Large intestine (tissue), 3 donors: ENCODE results near the gene RET. TPM values are rescaled to one million over a fixed set of nuclear protein-coding genes. Genes with fewer than 3 reads are reported as not detected.
A peak's percentile ranks its signal among the peaks of the same experiment; 100 is the strongest.

Experiments
- DNase-seq, 2 donors: peaks; one replicate each; pipeline versions ENCODE4 v3.0.0 to v3.0.0-alpha.2; 2013
- H3K27ac ChIP-seq: one replicate; pipeline ENCODE4 v1.5.1; 2013; ENCODE audit warnings: low read length
- H3K27me3 ChIP-seq: 2 replicates; pipeline ENCODE4 v1.6.1; 2013; ENCODE audit warnings: low read length; ENCODE audit not compliant: control insufficient read depth, insufficient read depth
- H3K36me3 ChIP-seq: 2 replicates; pipeline ENCODE4 v1.6.1; 2013; ENCODE audit warnings: low read length; ENCODE audit not compliant: control insufficient read depth, insufficient read depth
- H3K4me1 ChIP-seq: one replicate; pipeline ENCODE4 v1.6.1; 2013; ENCODE audit warnings: low read length; ENCODE audit not compliant: control insufficient read depth, insufficient read depth
- H3K4me3 ChIP-seq: one replicate; pipeline ENCODE4 v1.5.1; 2013; ENCODE audit warnings: low read length
- H3K9me3 ChIP-seq: one replicate; pipeline ENCODE4 v1.6.1; 2013; ENCODE audit warnings: mild to moderate bottlenecking, low read depth, low read length, moderate library complexity; ENCODE audit not compliant: control insufficient read depth
- WGBS: methylation state at CpG from one replicate; pipeline ENCODE4 v1.1.5; 2013; ENCODE audit warnings: low lambda C conversion rate; ENCODE audit not compliant: insufficient coverage; 5-methylcytosine and 5-hydroxymethylcytosine counted together
- polyA plus RNA-seq: library from polyadenylated mRNA; unstranded; fragments of 120-200 nt; gene quantifications from one replicate; pipeline ENCODE4 v1.2.1, GENCODE V29; 2013

Gene RET
- polyA plus RNA-seq, 1 donor: 20.1 TPM

- H3K27me3 ChIP-seq: peaks cover 14% of the 10 kb centered on the region
- no peak overlapping the region for H3K27ac ChIP-seq
- peaks cover 7% of the 10 kb centered on the region for H3K9me3 ChIP-seq
- no CpG with 5 or more reads among the region's 12 CpGs for WGBS
- H3K4me1 ChIP-seq: peaks cover 41% of the 10 kb centered on the region
- DNase-seq: no peak
- no peak overlapping the region for H3K4me3 ChIP-seq
- H3K36me3 ChIP-seq: no peaks in the 10 kb centered on the region
These were observed 32.1 kb downstream of the RET start for GRCh38 chr10:43108951-43109350.

- 100% methylated on average over 4 of the region's 20 CpGs for WGBS
- H3K9me3 ChIP-seq: peaks cover 10% of the 10 kb centered on the region
- H3K27ac ChIP-seq: peak overlapping the region; percentile 48
- no peaks in the 10 kb centered on the region for H3K36me3 ChIP-seq
- peaks cover 6% of the 10 kb centered on the region for H3K27me3 ChIP-seq
- no peak overlapping the region for H3K4me3 ChIP-seq
- H3K4me1 ChIP-seq: peaks cover 49% of the 10 kb centered on the region
- DNase-seq: no peak
These were observed 32.9 kb downstream of the RET start for GRCh38 chr10:43109671-43110249.

GRCh38 chr10:43110338-43111071 is 33.6 kb downstream of the RET start:
- Histone ChIP-seq H3K4me1 (peaks cover 50% of the 10 kb centered on the region), H3K9me3 (peaks cover 7% of the 10 kb centered on the region), H3K27me3 (no peaks in the 10 kb centered on the region), H3K27ac (peak overlapping the region; percentile 65), H3K36me3 (no peaks in the 10 kb centered on the region), H3K4me3 (no peak overlapping the region)
- peak; percentile 85 to 93 for DNase-seq
- no CpG with 5 or more reads among the region's 7 CpGs for WGBS

- H3K27ac ChIP-seq: peak overlapping the region; percentile 65
- WGBS: no CpG with 5 or more reads among the region's 11 CpGs
- H3K4me1 ChIP-seq: peaks cover 45% of the 10 kb centered on the region
- H3K36me3 ChIP-seq: no peaks in the 10 kb centered on the region
- H3K4me3 ChIP-seq: no peak overlapping the region
- no peaks in the 10 kb centered on the region for H3K27me3 ChIP-seq
- peaks cover 7% of the 10 kb centered on the region for H3K9me3 ChIP-seq
- no peak for DNase-seq
These were observed 34.2 kb downstream of the RET start for GRCh38 chr10:43111101-43111500.

- Histone ChIP-seq H3K9me3 (peaks cover 7% of the 10 kb centered on the region), H3K36me3 (no peaks in the 10 kb centered on the region), H3K27ac (no peak overlapping the region), H3K4me3 (no peak overlapping the region), H3K4me1 (peaks cover 45% of the 10 kb centered on the region), H3K27me3 (no peaks in the 10 kb centered on the region)
- no peak for DNase-seq
- no CpG with 5 or more reads among the region's 17 CpGs for WGBS
These were observed 35.2 kb downstream of the RET start for GRCh38 chr10:43111921-43112607.

GRCh38 chr10:43112608-43112961 is 35.7 kb downstream of the RET start:
- no CpG with 5 or more reads among the region's 7 CpGs for WGBS
- Histone ChIP-seq H3K4me1 (peaks cover 45% of the 10 kb centered on the region), H3K27ac (no peak overlapping the region), H3K9me3 (peaks cover 7% of the 10 kb centered on the region), H3K4me3 (no peak overlapping the region), H3K27me3 (no peaks in the 10 kb centered on the region), H3K36me3 (no peaks in the 10 kb centered on the region)
- no peak for DNase-seq

GRCh38 chr10:43113201-43114087 is 36.6 kb downstream of the RET start:
- DNase-seq: peak in 1 of 2 donors; percentile 62
- no CpG with 5 or more reads among the region's 16 CpGs for WGBS
- peaks cover 7% of the 10 kb centered on the region for H3K9me3 ChIP-seq

GRCh38 chr10:43114088-43114742 is 37.3 kb downstream of the RET start:
- Histone ChIP-seq H3K27ac (no peak overlapping the region), H3K4me3 (no peak overlapping the region), H3K4me1 (peaks cover 45% of the 10 kb centered on the region), H3K36me3 (no peaks in the 10 kb centered on the region), H3K9me3 (peaks cover 7% of the 10 kb centered on the region), H3K27me3 (no peaks in the 10 kb centered on the region)
- WGBS: 100% methylated on average over 3 of the region's 24 CpGs
- no peak for DNase-seq

More at GRCh38 chr10:43113201-43114087, 36.6 kb downstream of the RET start:
- Histone ChIP-seq H3K4me3 (no peak overlapping the region), H3K27me3 (no peaks in the 10 kb centered on the region), H3K36me3 (no peaks in the 10 kb centered on the region), H3K27ac (peak overlapping the region; percentile 44), H3K4me1 (peaks cover 45% of the 10 kb centered on the region)

GRCh38 chr10:43114743-43115611 is 38.1 kb downstream of the RET start:
- no peaks in the 10 kb centered on the region for H3K27me3 ChIP-seq
- DNase-seq: no peak
- H3K9me3 ChIP-seq: peaks cover 7% of the 10 kb centered on the region
- H3K4me1 ChIP-seq: peaks cover 42% of the 10 kb centered on the region
- no peak overlapping the region for H3K27ac ChIP-seq
- no peak overlapping the region for H3K4me3 ChIP-seq
- H3K36me3 ChIP-seq: no peaks in the 10 kb centered on the region
- no CpG with 5 or more reads among the region's 17 CpGs for WGBS
